CD4-positive, alpha-beta T cell (primary cell): ENCODE results near the gene ADA. TPM values are rescaled to one million over a fixed set of nuclear protein-coding genes. Genes with fewer than 3 reads are reported as not detected.

ENCODE experiments used
- ATAC-seq: fragments of 200-7000 bp; cut with Tn5 transposase; one replicate; pipeline ENCODE4 v1.10.0; 2022; ENCODE audit warnings: mild to moderate bottlenecking; ENCODE audit not compliant: poor library complexity
- CTCF ChIA-PET: fragments of 350-600 bp; sonication (Branson Sonifier 250); formaldehyde crosslinking; loops from one replicate; lab custom pipeline; 2021; ENCODE audit warnings: antibody characterized with exemption, inconsistent platforms; lab: Charles Lee
- POLR2A ChIA-PET: fragments of 350-600 bp; sonication (Branson Sonifier 250); formaldehyde crosslinking; loops from one replicate; lab custom pipeline; 2021; ENCODE audit warnings: antibody characterized with exemption, inconsistent platforms; lab: Charles Lee
- DNase-seq, 14 experiments: peaks; one replicate each; pipeline ENCODE4 v3.0.0-alpha.2; 2013 to 2020; ENCODE audit warnings: mixed read lengths in 2 of 14
- H3K27ac ChIP-seq, 2 donors: one replicate each; pipeline versions ENCODE4 v1.5.1 to v1.7.0; 2013; ENCODE audit warnings: low read length in 2 of 2, low read depth in 1 of 2, mild to moderate bottlenecking in 1 of 2
- H3K27me3 ChIP-seq, 2 experiments: 1 replicate in 1 of 2; 2 replicates in 1 of 2; pipeline versions ENCODE4 v1.6.1 to v1.7.0; 2013; ENCODE audit warnings: low read length in 2 of 2, control low read depth in 1 of 2, mild to moderate bottlenecking in 1 of 2, moderate library complexity in 1 of 2; ENCODE audit not compliant: insufficient read depth in 2 of 2, control insufficient read depth in 1 of 2
- H3K36me3 ChIP-seq: one replicate; pipeline ENCODE4 v1.6.1; 2013; ENCODE audit warnings: low read length, control low read depth; ENCODE audit not compliant: insufficient read depth
- H3K4me1 ChIP-seq: one replicate; pipeline ENCODE4 v1.6.1; 2013; ENCODE audit warnings: low read length, control low read depth; ENCODE audit not compliant: insufficient read depth
- H3K4me3 ChIP-seq: one replicate; pipeline ENCODE4 v1.5.1; 2013; ENCODE audit warnings: mild to moderate bottlenecking, low read length, moderate library complexity
- H3K9me3 ChIP-seq, 2 experiments: 1 replicate in 1 of 2; 2 replicates in 1 of 2; pipeline versions ENCODE4 v1.6.1 to v1.7.0; 2013; ENCODE audit warnings: low read length in 2 of 2, mild to moderate bottlenecking in 2 of 2, control low read depth in 1 of 2, moderate library complexity in 1 of 2; ENCODE audit not compliant: control insufficient read depth in 1 of 2, insufficient read depth in 1 of 2
- H3K27ac Mint-ChIP-seq: one replicate; pipeline ENCODE4 v1.8.0; 2020; ENCODE audit warnings: mixed read lengths
- H3K27me3 Mint-ChIP-seq: one replicate; pipeline ENCODE4 v1.8.0; 2021; ENCODE audit warnings: mixed read lengths
- H3K36me3 Mint-ChIP-seq: one replicate; pipeline ENCODE4 v1.8.0; 2021; ENCODE audit warnings: low read depth, mixed read lengths
- H3K4me1 Mint-ChIP-seq: one replicate; pipeline ENCODE4 v1.8.0; 2021; ENCODE audit warnings: low read depth, mixed read lengths
- H3K4me3 Mint-ChIP-seq: one replicate; pipeline ENCODE4 v1.8.0; 2020; ENCODE audit warnings: mild to moderate bottlenecking, mixed read lengths
- H3K9me3 Mint-ChIP-seq: one replicate; pipeline ENCODE4 v1.8.0; 2020; ENCODE audit warnings: mixed read lengths
- CTCF ChIP-seq: fragments of 200-600 bp; IDR thresholded peaks from one replicate; pipeline ENCODE4 v1.8.0; 2022; ENCODE audit warnings: antibody characterized with exemption, mild to moderate bottlenecking
- intact Hi-C, 2 experiments: fragments of 100-400 bp; cut with DNase I in 1 of 2; cut with micrococcal nuclease in 1 of 2; formaldehyde crosslinking; loops; one replicate each; pipeline versions ENCODE4 v1.15.1 to v1.9.0; 2023 to 2025; cut with DNase I, micrococcal nuclease
- total RNA-seq, 174 experiments: library from RNA in 2 of 174; stranded (reverse) in 2 of 174; gene quantifications; one replicate each; pipeline ENCODE4 v1.2.3 and lab custom pipeline; 2021 to 2026

ADA gene
- total RNA-seq, 2 experiments from 2014 or later, result 31.7 to 32.8 TPM

GRCh38 chr20:44688053-44688625 is 36.6 kb upstream of the ADA start:
- no peaks in the 10 kb centered on the region for H3K27me3 ChIP-seq
- no peaks in the 10 kb centered on the region for H3K36me3 ChIP-seq
- no peak overlapping the region for H3K4me3 ChIP-seq
- CTCF ChIA-PET, result no interaction called here
- H3K4me1 ChIP-seq, result peaks cover 5% of the 10 kb centered on the region
- Mint-ChIP-seq H3K36me3 (no peaks in the 10 kb centered on the region), H3K27ac (no peak overlapping the region), H3K4me3 (no peak overlapping the region), H3K27me3 (no peaks in the 10 kb centered on the region), H3K9me3 (no peaks in the 10 kb centered on the region), H3K4me1 (peaks cover 15% of the 10 kb centered on the region)
- H3K27ac ChIP-seq, result no peak overlapping the region
- intact Hi-C loops, result loop anchor here (5.0 kb wide), 5 partner anchors 36 to 624 kb away; partner anchors contain the start of gene ADA (in 1 of the 2)
- ATAC-seq, result no peak
- no peak for TF ChIP-seq CTCF
- POLR2A ChIA-PET, result no interaction called here
- DNase-seq, result no peak
- no peaks in the 10 kb centered on the region for H3K9me3 ChIP-seq

DNA sequence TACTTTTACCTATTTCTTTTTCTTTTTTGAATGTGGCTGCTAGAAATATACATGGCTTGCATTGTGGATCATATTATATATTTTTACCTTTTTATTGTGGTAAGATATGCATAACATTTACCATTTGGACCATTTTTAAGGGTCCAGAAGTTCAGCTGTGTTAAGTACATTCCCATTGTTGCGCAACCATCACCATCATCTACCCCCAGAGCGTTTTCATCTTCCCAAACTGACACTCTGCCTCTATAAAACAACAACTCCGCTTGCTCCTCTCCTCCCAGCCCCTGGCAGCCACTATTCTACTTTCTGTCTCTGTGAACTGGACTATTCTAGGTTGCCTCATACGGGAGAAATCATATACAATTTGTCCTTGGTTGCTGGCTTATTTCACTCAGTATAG is 35.4 kb upstream of the ADA start:
- Histone ChIP-seq H3K9me3 (no peaks in the 10 kb centered on the region), H3K4me1 (peaks cover 5% of the 10 kb centered on the region), H3K27me3 (no peaks in the 10 kb centered on the region), H3K27ac (no peak overlapping the region), H3K4me3 (no peak overlapping the region), H3K36me3 (no peaks in the 10 kb centered on the region)
- TF ChIP-seq CTCF, result no peak
- Mint-ChIP-seq H3K27me3 (no peaks in the 10 kb centered on the region), H3K4me1 (peaks cover 15% of the 10 kb centered on the region), H3K4me3 (no peak overlapping the region), H3K9me3 (no peaks in the 10 kb centered on the region), H3K27ac (no peak overlapping the region), H3K36me3 (no peaks in the 10 kb centered on the region)
- ChIA-PET CTCF (no interaction called here), POLR2A (no interaction called here)
- no peak for DNase-seq
- ATAC-seq, result no peak
- intact Hi-C loops, result loop anchor here (5.0 kb wide), 5 partner anchors 35 to 625 kb away; partner anchors contain the start of gene ADA (in 1 of the 2)

GRCh38 chr20:44684047-44684967 is 32.8 kb upstream of the ADA start:
- Histone ChIP-seq H3K36me3 (no peaks in the 10 kb centered on the region), H3K4me3 (no peak overlapping the region), H3K27ac (no peak overlapping the region), H3K4me1 (peaks cover 5% of the 10 kb centered on the region), H3K27me3 (no peaks in the 10 kb centered on the region), H3K9me3 (no peaks in the 10 kb centered on the region)
- DNase-seq, result no peak
- H3K36me3 Mint-ChIP-seq, result no peaks in the 10 kb centered on the region
- ChIA-PET POLR2A (interaction anchor here (0.9 to 1.7 kb wide), 7 partner anchors 12 to 74 kb away, joined by 3 to 9 read pairs (median 6); no protein-coding TSS in a partner anchor), CTCF (interaction anchor here (0.6 to 3.3 kb wide), 32 partner anchors 10 to 748 kb away, joined by 3 to 24 read pairs (median 4); partner anchors contain the start of genes ADA, OSER1 and TTPAL)
- no peaks in the 10 kb centered on the region for H3K9me3 Mint-ChIP-seq
- intact Hi-C loops, result loop anchor here (1.0 to 5.0 kb wide), 3 partner anchors 37 to 183 kb away; no protein-coding TSS in a partner anchor
- H3K27ac Mint-ChIP-seq, result no peak overlapping the region
- no peak for TF ChIP-seq CTCF
- H3K27me3 Mint-ChIP-seq, result no peaks in the 10 kb centered on the region
- no peak overlapping the region for H3K4me3 Mint-ChIP-seq
- H3K4me1 Mint-ChIP-seq, result peaks cover 15% of the 10 kb centered on the region
- no peak for ATAC-seq
